Cardiac septum (tissue), 1 donor: ENCODE data around the gene MOV10. TPM values are rescaled to one million over a fixed set of nuclear protein-coding genes. Genes with fewer than 3 reads are reported as not detected.

ENCODE experiments used
- DNase-seq: peaks from one replicate; pipeline ENCODE4 v3.0.0-alpha.2; 2020; ENCODE audit warnings: low spot score
- intact Hi-C: fragments of 100-400 bp; cut with DNase I; formaldehyde crosslinking; loops from one replicate; pipeline ENCODE4 v1.14.0; 2022
- total RNA-seq: library from RNA; stranded (reverse); fragmentation: NEBNext Ultra II Directional; extraction: Animal tissue kit (Norgen Biotek cat#: 25700); gene quantifications from one replicate; pipeline ENCODE4 v1.2.1, GENCODE V29; 2021
- donor health status: DM: no; HTN: no; CAD: no.

The MOV10 gene
- total RNA-seq, 1 donor from 2014 or later: 18.3 TPM

DNA sequence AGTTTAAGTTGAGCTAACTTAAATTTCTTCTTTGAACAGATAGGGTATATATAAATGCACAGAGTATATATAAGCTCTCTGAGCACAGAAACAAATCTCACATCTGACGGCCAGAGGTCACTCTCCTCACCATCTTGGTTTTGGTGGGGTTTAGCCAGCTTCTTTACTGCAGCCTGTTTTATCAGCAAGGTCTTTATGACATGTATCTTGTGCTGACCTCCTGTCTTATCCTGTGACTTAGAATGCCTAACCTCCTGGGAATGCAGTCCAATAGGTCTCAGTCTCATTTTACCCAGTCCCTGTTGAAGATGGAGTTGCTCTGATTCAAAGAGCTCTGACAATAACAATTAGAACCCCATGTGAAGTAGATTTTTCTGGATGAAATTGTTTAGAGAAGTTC is 1.6 kb upstream of the MOV10 start:
- DNase-seq: no peak
- intact Hi-C loops: loop anchor here (10.0 kb wide), 1 partner anchor 278 kb away; the partner anchor contains the start of gene CTTNBP2NL

DNA sequence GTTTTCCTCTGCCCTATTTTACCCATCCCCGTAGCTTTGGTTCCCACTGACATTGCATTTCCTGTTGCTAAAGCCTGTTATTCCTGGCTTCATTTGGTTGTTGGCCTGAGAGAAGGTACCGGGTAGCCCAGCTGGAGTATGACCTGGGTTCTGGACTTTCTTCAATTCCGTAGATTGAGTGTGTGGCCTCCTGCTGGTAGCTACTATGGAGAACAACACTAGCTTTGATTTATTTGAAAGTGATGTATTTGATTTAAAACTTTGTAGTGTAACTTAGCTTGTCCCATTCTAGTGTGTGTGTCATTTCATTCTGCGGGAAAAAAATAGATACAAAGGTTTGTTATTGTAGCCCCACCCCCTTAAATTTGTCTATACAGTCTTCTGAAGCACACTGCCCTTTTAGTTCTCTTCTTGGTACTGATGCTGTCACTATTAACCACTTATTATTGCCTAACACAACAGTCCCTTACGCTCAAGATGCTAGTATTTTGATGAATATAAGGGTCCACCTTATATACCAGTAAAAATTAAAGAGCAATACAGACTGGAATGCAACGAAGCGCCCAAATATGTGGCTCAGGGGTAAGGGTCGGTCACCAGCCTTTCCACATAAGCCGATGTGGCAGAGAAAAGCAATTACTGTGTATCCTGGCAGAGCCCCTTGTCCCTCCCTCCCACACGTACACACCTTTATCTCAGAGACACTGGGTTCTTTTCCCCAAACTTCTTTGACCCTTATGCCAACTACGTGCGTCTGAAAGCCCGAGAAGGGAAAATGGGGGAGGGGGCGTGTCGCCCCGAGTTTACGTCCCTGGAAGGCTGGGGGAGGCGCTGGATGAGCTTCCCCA is 643 bp upstream of the MOV10 start:
- intact Hi-C loops: loop anchor here (2.0 to 10.0 kb wide), 3 partner anchors 33 to 279 kb away; partner anchors contain the start of genes CTTNBP2NL and RHOC
- no peak for DNase-seq

DNA sequence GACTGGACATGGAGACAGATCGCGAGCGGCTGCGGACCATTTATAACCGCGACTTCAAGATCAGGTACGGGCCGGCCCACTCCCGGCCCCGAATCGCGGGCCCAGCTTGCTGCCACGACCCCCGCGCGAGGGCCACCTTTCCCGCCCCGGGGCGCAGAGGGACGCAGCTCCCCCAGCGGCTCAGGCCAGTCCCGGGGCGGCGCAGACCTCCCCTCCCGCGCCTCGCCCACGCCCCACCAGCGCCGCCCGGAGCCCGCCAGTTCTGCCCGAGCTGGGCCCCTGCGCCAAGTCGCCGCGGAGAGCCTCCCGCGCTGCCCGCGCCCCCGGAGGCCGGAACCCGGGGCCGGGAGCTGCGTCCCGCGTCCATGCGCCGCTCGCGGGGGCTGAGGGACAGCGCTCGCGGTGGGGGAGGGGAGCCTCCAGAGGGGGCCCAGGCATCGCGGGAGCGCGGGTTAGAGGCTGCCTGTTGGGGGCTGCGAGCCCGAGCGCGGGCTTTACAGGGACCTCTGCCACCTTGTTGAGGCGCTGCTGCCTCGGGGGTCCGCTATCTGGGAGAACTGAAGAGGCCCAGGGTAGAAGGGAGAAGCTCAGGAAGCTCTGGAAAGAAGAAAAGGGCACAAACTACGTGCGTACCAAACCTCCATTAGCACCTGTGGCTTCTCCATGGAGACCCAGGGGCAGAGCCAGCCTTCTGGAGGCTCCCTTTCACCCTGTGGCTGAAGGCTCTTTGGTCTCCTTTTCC is 698 bp downstream of the MOV10 start:
- no peak for DNase-seq

DNA sequence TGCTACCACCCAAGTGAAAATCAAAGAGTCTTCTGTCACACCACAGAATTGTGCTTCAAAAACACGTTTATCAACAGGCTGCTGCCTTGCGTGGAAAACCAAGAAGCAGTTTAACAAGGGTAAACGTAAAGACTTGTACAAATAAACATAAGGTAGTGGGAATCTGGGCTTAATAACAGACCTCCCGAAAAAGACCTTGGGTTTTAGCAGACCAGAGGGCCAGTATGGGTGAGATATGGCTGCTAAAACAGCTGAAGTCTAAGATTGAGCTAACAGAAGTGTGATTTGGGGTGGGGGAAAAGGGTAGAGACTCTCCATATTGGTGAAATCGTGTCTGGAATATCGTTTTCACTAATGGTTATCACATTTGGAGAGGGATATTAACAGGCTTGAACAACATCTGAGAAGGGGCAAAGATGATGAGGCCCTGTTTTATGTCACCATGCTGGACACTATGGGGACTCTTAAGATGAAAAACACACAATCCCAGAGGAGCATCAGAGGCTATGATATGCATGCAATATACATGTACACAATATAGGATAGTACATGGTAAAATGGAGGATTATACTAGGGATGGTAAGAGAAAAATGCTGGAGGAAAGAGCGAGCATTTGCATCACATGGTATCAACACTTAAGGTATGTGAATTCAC is 1.4 kb downstream of the MOV10 start:
- intact Hi-C loops: loop anchor here (2.0 to 10.0 kb wide), 4 partner anchors 31 to 281 kb away; partner anchors contain the start of genes CAPZA1, CTTNBP2NL, RHOC and ST7L
- DNase-seq: no peak

More for the DNA sequence above, 698 bp downstream of the MOV10 start:
- intact Hi-C loops: loop anchor here (2.0 to 10.0 kb wide), 4 partner anchors 32 to 280 kb away; partner anchors contain the start of genes CAPZA1, CTTNBP2NL, RHOC and ST7L

DNA sequence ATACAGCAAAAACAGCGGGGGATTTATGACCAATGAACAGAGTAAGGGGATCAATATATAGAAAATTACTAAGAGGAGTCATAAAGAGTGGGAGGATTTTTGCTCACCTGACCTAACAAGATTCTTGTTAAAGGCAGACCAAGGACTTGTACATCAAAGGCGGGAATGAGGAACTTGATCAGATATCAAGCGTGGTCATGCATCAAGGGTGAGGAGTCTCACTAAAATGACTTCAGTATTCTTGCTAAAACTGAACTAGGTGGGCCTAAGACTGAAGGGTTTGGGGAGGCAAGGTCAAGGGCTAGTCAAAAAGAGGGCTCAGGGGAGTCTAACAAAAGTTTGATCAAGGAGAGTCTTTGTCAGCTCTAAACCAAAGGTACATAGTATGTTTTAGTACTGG is 2.1 kb downstream of the MOV10 start:
- no peak for DNase-seq
- intact Hi-C loops: loop anchor here (5.0 to 10.0 kb wide), 2 partner anchors 59 to 282 kb away; partner anchors contain the start of genes CAPZA1, CTTNBP2NL and ST7L

DNA sequence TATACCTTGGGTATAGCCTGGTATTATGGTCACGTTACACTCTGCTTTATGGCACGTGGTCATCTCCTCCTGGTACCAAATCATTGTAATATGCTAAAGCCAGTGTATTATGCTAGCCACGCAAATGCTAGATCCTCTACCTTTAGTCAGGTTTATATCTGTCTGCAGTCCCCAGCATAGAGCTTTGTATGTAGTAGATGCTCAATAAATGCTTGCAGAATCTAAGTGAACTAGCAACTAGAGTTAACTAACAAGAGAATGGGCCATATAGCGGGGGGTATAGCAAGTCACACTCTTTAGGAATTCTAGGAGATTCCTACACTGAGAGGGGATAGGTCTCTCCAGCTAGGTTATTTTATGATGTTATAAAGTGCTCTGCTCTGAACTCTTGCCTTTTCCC is 3.0 kb downstream of the MOV10 start:
- intact Hi-C loops: loop anchor here (5.0 to 10.0 kb wide), 2 partner anchors 60 to 283 kb away; partner anchors contain the start of genes CAPZA1, CTTNBP2NL and ST7L

DNA sequence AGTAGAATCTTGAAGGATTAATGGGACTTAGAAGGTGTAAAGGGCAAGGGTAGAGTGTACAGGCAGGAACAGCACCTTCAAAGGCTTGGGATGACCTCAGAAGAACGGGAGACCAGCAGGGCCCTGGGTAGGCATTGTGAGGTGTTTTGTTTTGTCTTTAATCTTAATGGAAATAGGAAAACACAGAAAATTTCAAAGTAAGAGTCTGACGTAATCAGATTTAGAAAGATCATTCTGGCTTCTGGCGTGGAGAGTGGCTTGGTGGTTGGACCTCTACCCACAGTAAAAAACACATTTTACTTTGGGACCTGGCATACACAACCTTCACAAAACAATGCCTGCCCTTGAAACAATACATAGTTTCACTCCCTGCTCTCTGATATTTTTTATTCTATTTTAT is 4.1 kb downstream of the MOV10 start:
- no peak for DNase-seq
- intact Hi-C loops: loop anchor here (5.0 to 10.0 kb wide), 2 partner anchors 61 to 284 kb away; partner anchors contain the start of genes CAPZA1, CTTNBP2NL and ST7L

More for the DNA sequence above, 3.0 kb downstream of the MOV10 start:
- no peak for DNase-seq

DNA sequence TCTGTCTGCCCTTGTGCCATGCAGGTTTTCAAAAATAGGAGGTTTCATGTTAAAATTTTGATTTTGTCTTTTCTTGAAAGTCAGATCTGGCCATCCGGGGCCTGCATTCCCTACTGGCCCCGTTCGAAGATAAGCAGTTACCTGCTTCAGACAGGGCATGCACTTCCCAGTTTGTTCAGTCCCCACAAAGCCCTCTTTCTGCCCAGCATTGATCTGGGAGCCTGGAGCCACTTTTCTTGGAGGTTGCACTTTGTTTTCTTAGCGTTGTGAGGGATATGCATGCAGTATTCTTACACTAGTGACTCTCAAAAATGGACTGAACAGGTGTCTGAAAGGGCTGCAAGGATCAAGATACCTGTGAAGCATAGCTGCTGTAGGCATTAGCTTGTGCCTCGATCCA is 11.5 kb downstream of the MOV10 start:
- intact Hi-C loops: no loop called here
- no peak for DNase-seq

DNA sequence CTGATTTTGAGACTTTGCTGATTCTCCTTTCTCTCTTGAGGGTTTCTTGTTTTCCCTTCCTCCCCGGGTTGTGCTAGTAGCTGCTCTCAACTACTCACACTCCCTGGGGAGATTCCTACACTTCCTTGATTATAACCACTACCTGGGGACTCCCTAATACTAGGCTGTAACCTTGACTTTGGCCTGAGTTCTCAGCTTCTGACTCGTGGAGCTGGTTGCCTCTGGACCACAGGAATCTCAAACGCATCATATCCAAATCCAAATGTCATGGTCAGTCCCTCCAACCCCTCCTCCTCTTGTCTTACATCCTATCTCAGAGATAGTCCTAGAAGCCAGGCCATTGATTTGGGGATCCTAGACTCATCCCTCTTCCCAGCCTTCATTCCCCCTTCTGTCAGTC is 12.0 kb downstream of the MOV10 start:
- intact Hi-C loops: no loop called here

DNA sequence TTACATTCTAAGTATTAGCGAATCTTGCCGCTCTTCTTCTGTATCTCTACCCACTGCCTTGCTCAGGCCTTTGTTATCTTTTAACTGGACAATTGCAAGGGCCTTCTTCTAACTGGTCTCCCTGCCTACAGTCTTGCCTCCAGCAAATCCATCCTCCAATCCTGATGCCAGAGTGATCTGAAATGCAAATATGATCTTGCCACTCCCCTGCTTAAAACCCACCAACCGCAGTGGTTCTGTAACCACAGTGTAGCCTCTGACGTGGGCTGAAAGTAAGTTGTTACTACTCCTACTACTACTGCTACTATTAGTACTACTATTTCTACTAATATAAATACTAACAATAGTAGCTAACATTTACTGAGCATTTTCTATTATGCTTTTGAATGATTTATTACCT is 12.4 kb downstream of the MOV10 start:
- DNase-seq: no peak
- intact Hi-C loops: no loop called here

More for the DNA sequence above, 12.0 kb downstream of the MOV10 start:
- no peak for DNase-seq

DNA sequence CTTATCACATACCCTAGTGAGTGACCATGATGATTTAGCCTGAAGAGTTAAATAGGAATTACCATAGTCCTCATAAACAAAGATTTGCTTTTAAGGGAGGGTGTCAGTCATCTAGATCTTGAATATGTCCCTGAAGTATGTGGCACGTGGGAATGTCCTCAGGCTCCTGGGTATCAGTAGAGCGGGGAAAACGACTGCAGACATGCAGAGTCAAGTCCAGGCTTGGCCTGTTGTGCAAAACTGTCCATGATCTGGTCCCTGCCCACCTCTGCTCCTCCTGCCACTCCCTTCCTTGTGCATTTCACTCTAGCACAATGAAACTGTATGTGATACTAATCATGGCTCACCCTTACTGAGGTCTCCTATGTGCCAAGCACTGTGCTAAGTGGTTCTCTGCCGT is 12.9 kb downstream of the MOV10 start:
- intact Hi-C loops: no loop called here
- no peak for DNase-seq

DNA sequence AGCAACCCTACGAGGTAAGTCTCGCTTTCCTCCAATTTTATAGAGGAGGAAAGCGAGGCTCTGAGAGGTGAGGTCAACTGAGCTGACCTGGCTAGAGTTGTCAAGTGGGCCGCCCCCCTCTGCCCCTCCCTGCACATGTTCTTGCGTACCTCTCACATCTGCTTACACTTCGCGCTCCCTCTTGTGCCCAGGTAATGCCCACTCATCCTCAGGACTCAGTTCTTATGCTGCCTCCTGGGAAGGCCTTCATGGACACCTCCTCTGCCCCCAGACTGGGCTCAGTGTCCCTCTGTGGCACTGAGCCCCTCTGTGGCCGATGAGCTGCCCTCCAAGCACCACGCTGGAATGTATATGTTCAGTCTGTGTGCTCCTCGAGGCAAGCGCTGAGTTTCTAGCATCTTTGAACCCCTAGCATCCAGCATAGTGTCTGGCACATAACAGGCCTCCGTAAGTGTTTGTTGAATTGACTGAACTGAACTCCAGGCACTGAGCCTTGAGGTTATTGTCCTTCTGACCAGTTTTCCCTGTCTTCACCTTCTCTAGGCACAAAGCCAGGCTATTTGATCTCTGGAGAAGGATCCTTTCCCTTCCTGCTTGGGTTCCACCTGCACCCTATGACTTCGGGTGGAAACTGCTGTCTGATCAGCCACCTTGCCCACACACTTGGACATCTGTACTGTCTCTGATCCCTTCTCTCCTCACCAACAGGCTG is 13.5 kb downstream of the MOV10 start:
- DNase-seq: no peak
- intact Hi-C loops: no loop called here

DNA sequence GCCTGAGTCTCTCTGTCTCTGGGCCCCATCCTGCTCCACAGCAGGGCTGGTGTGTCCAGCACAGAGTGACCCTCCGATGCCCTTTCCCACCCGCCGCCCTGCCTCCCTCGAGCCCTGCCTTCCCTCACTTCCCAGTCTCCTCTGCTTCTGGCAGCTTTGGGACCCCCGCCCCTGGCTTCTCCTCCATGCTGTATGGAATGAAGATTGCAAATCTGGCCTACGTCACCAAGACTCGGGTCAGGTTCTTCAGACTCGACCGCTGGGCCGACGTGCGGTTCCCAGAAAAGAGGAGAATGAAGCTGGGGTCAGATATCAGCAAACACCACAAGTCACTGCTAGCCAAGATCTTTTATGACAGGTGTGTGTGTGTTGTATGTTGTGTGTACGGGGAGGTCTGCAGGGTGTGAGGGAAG is 14.3 kb downstream of the MOV10 start:
- intact Hi-C loops: no loop called here
- no peak for DNase-seq

DNA sequence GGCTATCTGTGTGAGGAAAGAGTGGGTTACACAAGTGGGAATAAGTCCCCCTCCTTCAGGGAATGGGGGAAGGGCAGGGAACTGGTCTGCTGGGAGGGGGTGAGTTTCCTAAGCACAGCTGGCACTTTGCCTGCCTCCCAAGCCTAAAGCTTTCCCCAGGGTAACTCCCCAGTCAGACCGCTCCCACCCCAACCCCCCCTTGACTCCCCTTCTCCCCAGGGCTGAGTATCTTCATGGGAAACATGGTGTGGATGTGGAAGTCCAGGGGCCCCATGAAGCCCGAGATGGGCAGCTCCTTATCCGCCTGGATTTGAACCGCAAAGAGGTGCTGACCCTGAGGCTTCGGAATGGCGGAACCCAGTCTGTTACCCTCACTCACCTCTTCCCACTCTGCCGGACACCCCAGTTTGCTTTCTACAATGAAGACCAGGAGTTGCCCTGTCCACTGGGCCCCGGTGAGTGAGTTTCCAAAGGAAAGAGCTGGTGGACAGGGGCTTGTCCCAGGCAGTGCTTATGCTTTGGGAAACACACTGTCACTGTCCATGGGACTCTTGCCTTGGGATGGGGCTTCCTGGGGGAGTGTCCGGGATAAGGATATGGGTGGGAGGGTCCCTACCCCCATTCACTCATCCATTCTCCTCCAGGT is 14.9 kb downstream of the MOV10 start:
- DNase-seq: no peak
- intact Hi-C loops: no loop called here

DNA sequence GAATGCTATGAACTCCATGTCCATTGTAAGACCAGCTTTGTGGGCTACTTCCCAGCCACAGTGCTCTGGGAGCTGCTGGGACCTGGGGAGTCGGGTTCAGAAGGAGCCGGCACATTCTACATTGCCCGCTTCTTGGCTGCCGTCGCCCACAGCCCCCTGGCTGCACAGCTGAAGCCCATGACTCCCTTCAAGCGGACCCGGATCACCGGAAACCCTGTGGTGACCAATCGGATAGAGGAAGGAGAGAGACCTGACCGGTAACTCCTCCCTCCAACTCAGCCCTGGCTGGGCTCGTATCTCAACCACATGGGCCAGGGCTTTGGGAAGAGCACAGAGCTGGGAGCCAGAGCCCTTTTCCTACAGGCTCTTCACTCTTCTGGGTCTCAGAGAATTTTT is 15.4 kb downstream of the MOV10 start:
- intact Hi-C loops: no loop called here
- no peak for DNase-seq

DNA sequence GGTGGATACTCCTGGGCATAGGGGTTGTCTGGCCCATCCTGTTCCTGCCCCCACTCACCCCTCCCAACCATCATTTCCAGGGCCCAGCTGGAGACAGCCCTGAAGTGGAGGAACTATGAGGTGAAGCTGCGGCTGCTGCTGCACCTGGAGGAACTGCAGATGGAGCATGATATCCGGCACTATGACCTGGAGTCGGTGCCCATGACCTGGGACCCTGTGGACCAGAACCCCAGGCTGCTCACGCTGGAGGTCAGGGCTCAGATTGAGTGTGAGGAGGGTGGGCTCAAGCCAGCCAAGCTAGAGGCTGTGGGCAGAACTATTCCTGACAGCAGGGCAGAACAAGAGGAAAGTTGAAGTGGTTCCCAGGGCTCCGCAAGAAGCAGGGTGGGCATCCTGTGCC is 18.2 kb downstream of the MOV10 start:
- intact Hi-C loops: no loop called here
- no peak for DNase-seq

DNA sequence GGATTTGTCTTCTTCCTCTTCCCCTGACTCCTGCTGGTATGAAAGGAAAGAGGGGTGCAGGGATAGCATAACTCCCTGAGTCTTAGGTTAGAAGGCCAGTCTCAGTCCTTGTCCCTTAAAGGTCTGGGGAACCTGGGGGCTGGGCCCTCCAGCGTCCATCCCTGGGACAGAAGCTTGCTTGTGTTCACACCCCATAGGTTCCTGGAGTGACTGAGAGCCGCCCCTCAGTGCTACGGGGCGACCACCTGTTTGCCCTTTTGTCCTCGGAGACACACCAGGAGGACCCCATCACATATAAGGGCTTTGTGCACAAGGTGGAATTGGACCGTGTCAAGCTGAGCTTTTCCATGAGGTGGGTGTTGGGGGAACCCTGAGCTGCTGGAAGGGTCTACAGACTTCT is 19.4 kb downstream of the MOV10 start:
- DNase-seq: no peak
- intact Hi-C loops: no loop called here

DNA sequence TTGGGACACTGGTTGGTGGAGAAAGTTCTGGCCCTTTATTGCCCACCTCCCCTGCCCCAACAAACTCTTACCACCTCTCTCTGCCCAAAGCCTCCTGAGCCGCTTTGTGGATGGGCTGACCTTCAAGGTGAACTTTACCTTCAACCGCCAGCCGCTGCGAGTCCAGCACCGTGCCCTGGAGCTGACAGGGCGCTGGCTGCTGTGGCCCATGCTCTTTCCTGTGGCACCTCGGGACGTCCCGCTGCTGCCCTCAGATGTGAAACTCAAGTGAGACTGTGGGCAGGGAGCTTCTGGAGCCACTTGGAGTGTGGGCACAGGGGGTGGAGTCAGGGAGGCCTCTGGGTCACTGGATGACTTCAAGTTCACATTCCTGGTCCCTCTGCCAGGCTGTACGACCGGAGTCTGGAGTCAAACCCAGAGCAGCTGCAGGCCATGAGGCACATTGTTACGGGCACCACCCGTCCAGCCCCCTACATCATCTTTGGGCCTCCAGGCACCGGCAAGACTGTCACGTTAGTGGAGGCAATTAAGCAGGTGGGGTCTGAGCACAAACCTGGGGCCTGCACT is 20.0 kb downstream of the MOV10 start:
- intact Hi-C loops: no loop called here
- no peak for DNase-seq
